Nucleus accumbens (tissue), 56 donors: ENCODE measurements around the gene ANXA6.

Experiments used
- DNase-seq, 56 donors: peaks; one replicate each; lab custom pipeline; 2025; lab: John Stamatoyannopoulos, UW

The ANXA6 gene

DNA sequence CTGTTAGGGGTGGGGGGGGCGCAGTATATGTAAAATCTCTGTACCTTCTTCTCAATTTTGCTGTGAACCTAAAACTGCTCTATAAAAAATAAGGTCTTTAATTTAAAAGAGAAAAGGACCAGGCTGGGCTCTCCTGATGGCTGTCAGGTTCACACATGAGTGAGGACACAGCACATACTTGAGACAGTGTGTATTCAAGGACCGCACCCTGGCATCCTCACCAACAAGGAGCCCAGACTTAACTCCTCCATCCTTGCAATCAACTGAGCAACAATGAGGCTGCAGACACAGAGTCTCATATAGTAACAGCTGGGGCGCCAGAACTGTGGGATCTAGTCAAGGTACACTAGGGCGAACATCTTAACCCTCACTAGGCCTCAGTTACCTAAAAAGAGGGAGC lies 86.6 kb downstream of the ANXA6 start:
- no peak for DNase-seq

DNA sequence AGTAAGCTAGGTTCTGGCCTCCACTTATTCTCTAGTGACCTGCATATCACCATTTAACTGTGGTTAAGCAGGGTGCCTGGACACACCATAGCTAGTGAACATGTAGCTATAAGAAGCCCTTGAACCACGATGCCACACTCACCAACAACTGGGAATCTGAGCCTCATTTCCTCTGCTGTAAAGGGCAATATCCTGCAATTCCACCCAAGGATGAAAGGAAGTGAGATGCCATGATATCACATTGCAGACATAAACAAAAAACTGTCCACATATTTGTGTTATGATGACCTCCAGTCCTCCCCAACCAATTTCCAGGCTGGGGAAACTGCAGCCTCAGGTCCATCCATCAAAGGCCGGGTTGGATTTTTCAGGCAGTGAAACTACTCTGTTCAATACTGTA lies 87.1 kb downstream of the ANXA6 start:
- no peak for DNase-seq

DNA sequence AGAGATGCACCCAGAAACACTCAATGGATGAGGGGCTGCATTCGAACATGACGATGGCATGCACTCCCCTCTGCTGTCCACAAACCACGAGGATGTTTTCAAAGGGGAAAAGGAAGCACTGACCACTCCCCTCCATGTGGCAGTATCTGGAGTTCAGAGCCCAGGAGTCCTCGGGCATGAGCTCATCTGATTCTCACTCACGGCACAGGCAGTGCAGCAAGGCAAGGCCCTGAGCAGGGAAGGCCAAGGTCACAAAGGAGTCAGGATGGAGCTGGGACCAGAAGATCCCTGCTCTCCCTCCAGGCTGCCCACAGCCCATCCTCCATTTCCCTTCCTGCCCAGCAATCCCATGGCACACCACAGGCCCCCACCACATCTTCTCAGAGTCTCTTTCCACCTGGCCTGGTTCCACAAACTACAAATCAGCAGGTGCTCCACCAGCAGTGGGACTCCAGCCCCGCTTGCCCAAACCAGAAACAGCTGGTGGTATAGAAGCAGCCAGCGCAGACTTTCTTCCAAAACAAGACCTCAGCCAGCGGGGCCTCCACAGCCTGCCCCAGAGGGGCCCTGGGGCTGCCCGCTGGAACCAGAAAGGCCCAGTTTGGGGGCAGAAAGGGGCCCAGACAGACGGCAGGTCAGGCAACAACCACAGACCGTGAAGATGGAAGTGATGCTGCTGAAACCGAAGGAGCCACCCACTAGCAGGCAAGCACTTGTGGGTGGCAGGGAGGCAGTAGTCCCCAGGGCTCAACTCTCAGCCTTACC lies 89.0 kb downstream of the ANXA6 start:
- DNase-seq, result no peak

DNA sequence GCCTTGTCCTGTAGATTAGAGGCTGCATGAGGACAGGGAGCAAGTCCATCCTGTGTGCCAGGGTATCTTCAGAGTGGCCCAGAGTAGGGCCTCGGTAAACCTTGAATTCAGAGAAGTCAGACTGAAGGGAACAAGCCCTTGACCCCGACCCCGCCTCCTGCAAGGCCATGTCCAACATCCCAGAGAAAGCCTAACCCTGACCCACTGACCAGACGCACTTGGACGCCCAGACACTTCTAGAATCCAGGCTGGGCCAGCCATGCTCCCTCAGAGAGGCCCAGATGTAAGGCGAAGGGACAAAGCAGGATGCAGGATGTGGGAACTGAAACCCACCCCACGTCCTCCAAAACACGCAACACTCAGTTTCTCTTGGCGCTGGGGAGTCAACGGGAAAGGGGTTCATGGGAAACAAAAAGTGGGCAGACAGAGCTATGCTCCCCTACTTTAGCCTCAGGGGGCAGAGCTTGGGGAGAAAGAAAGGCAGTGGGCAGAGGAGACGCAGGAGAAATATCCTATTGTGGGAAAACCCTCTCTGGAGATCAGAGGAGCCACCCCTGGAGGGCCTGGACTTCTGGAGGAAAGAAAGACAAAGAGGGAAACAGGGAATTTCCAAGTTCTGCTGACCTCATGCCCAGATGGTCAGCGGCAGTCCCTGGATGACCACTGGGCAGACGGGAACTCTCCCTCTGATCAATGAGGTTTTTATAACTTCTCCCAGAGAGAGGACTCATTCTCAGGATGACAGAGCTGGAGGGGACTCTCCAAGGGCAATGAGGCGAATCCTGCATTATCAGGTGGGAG lies 89.7 kb downstream of the ANXA6 start:
- no peak for DNase-seq

DNA sequence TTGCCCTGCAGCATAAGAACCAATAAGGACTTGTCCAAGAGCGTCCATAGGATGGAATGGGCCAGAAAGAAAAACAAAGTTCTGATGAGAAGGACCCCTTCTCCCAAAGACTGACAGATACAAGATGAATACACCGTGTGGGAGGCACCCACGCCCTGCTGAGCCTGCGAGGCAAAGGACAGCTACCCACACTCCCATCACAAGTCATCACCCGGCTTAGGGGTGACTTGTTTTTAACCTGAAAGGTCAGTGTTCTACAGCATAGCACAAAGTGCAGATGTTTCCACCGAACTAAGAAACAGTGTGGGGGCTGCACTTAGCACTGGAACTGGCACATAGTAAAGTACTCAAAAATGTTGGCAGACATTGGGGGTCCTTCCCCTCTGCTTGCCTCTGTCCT lies 90.7 kb downstream of the ANXA6 start:
- DNase-seq, result no peak

DNA sequence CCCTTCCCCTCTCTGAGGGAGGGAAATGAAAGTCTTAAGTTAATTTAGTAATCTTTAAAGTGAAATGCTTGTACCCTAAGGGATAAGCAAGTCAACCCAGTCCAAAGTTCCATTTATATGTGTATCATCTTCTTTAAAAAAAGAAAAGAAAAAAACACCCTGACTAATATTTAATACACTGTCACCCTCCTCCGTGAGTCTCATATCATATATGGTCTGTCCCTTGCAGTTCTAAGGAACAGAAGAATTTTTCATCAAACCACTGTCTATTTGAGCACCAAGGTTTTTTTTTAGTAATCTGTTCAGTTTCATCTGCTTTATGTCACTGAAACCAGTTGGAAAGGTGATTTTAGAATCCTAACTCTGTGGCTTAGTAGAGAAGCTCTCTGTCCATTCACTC lies 92.0 kb downstream of the ANXA6 start:
- DNase-seq, result no peak

DNA sequence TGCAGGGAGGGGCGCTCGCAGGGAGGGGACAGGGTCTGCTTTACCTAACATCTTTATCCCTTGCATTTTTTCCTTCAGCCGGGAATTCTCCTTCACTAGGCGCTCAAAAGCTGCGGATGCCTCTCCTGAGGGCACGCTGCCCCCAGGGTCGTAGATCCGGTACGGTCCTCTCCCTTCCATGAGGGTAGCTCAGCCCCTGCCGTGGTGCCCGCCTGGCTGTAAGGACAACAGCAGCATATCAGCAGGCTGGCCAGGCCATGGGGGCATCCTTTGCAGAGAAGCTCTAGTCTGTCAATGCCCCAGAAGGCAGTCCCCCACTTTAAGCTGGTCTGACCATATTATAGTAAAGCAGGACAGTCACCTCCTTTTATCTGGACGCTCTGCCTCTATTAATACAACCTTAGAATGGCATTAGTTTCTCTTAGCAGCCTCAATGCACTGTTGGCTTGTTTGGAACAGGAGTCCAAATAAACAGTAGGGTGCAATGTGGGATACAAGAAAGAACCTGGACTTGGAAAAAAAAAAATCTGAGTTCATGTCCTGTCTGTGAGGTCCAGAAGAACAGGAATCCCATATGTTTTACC lies 92.6 kb downstream of the ANXA6 start:
- no peak for DNase-seq

DNA sequence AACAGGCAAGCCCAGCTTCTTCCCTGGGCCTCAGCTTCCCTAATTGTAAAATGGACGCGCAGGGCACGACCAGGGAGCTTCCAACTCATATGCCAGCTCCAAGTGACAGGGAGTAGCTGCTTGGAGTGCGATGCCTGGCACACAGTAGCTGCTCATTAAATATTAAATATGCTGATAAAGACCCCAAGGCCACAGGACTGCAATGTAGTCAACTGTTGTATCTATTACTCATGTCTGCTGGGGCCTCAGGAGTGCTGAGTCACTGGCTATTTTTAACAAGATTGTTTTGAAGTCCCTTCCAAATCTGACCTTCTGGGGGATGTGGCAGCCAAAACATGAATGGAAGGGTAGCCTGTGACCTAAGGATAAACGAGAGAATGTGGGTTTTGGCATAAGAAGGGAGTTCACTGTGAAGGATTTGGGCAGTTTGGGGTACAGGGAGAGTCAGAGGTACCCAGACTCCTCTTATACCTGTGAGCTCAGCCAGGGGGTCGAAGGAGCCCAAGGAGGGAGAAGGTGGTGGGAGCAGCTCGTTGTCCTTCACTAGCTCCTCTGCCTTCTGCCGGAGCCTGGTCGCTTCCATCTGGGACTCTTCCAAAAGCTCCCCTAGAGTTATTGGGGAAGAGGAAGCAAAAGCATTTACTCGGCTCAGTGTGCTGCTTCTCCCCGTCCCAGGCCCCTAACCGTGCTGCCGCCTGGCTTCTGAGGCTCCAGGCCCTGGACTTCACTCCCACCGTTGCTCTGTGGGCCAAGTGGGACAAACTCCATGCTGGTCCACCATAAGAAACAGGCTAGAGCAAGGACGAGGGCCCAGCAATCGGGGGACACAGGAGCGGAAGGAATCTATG lies 94.2 kb downstream of the ANXA6 start:
- no peak for DNase-seq

DNA sequence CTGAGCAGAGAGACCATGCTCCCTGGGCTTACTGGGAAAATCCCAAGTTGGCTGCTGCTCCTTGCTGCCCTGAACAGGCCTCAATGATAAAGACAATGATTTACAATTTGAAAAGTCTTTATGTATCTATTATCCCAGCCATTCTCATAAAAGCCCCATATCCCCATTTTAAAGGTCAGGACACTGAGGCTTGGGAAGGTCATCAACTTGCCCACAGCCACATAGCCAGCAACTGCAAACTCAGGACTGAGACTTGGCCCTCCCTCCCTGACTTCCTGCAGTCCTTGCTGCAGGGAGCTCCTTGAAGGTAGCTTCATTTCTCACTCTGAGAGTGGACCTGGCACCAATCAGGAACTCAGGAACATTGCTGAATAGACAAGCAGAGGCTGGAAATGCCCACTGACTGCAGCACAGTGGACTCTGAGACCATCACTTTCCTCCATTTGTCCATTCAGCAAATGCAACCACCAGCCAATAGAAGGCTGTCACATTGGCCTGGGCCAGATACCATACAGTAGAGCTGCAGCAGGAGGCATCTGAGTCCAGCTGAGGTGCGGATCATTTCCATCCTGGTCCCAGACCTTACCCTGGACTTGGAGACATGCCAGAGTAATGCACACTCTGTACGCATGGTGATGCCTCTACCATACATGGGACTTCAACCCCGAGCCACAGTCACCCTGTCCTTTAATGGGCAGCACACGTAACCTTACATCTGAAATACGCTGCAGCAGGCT lies 95.0 kb downstream of the ANXA6 start:
- no peak for DNase-seq

DNA sequence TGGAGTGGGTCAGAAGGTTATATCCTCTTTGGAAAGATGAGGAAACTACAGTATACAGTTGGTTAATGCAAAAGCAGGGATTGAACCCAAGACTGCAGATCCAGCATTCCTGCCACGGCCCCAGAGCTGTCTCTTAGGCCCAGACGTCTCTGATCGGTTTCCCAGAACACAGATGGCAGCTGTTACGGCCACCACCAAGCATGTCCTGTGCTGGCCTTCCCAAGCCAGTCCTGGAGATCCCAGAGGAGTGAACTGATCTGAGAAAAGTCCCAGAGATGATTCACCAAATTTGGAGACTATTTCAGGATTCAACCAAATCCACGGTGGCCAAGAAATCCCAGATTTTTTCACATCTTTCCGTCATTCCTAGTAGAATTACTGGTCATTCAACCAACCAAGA lies 96.8 kb downstream of the ANXA6 start:
- no peak for DNase-seq

DNA sequence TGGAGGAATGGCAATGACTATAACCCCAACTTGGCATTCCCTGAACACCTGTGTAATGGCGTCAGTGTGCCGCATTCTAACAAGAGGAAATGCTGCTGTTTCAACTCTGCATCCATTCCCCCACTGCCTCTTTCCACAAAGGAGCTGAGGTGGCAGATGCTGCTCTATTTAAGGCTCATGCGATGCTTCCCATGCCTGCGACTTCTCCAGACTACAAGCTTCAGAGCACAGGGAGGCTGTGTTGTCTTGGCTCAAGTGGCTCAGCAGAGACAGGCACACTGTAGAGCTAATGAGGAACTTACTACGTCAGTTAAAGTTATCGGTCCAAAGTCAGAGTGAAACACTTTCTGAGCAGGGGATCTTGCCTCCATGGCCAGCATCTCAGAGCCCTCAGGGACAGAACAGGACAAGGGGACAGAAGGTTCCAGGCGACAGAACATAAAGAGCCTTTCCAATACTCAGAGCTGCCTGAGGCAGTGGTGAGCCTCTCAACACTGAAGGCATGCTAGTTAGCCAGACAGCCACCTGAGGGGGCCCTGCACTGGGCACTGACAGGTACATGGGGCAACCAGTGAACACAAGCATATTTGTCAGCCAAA lies 98.6 kb downstream of the ANXA6 start:
- DNase-seq, result no peak

DNA sequence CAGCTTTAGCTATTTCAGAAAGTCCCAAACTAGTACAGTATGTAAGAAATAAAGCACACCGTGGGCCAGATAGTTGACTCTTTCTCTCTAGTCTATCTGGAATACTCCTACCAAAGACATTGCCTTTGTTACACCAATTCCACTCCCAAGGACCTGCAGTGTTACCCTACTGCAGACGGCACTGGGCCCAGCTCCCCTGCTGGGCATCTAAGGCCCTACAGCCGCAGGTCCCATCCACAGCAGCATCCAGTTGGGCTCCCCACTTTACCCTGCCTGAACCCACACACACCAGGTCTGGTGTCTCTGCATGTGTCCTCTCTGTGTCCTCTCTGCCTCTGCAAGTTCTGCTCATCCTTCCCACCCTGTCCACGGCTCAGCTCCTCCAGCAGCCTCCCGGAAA lies 99.3 kb downstream of the ANXA6 start:
- no peak for DNase-seq

DNA sequence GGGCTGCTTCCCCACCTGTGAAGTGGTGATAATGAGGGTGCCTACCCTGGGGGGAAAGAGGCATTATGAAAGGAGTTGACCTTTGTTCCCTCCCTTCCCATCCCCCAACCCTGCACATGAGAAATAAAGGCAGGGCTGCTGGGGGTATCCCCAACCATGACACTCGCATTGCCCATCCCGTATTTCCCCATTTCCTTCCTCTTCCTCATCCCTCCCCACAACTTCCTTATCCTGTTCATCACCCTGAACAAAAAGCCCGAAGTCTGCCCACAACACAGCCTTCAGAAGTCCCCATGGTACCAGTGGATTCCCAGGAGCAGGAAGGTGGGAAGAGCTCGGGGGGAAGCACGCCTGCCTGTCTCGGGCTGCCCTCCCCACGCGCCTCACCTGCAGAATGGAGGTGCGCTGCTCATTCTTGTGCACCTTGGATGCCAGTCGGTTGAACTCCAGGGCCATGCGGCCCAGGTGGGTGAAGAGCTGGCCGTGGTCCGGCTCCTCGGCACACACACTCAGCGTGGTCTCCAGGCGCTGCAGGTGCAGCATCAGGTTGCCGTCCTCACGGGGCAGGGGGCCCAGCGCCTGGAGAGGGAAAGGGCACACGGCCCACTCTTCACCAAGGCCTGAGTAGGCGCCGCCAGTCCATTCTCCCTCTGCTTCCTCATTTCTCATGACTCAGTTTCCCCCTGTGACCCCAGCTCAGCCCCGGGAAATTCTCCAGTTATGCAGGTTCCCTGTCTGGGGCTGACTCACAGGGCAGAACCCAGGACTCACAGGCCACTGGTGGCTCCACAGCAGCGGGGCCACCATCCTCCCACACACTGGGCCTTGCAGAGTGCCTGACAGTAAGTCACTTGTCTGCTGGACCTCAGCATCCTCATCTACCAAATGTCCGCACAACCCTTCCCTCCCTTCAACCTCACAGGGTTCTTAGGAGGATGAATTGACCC lies 100.9 kb downstream of the ANXA6 start:
- DNase-seq, result no peak

DNA sequence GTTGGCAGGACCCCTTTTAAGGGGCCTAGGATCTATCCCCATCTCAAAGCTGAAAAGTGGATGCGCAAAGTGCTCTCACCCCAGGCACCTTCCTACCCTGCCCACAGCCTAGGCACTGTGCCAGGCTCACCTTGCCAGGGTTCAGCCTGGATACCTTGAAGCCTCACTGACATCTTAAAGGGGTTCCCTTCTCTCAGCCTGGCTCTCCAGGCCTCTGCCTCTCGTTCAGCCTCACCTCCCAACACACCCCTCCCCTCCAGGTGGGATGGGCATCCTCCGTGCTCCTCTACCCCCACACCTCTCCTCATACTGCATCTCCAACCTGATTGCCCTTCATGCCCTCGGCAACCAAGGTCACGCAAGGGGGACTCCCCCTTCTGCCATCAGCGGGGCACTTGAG lies 102.2 kb downstream of the ANXA6 start:
- DNase-seq, result no peak

DNA sequence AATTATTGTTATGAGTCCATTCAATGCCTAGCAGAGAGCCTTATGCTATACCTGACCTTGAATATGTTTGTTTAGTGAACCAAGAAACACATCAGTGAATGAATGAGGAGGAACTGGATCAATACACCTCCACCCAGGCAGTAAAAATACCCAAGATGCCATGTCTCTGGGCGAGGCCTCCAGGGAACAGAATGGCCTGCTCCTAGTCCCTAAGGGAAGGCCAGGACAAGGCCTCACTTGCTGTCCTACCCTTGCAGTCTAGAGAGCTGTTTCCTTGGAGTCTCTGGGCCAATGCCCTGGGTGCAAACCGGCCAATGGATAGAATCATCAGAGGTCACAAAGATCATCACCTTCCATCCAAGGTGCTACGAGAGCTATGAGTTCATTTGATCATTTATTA lies 102.9 kb downstream of the ANXA6 start:
- no peak for DNase-seq

DNA sequence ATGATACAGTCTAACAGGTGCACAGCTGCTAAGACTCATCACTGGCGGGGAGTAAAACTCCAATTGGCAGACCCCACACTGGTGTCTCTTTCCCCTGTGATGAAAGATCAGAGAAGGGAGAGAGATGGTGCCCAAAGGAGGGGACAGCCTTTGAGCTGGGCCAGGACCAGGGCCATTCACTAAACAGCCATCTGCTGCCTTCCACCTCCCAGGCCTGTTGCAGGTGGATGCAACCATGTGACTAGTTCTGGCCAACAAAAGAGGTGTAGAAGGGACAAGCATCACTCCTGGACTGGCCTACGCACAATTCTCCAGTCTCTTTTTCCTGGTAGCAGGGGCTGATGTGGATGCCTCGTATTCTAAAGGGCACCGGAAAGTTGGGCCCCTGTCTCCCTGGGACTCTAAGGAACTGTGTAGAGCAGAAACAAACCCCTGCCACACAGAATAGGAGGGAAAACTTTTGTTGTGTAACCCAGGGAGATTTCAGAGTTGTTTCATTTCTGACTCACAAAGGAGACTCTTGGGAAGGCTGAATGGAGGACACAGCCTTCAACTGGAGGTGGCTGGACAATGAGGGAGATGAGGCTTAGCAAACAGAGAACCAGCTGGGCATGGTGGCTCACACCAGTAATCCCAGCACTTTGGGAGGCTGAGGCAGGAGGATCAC lies 103.7 kb downstream of the ANXA6 start:
- no peak for DNase-seq

DNA sequence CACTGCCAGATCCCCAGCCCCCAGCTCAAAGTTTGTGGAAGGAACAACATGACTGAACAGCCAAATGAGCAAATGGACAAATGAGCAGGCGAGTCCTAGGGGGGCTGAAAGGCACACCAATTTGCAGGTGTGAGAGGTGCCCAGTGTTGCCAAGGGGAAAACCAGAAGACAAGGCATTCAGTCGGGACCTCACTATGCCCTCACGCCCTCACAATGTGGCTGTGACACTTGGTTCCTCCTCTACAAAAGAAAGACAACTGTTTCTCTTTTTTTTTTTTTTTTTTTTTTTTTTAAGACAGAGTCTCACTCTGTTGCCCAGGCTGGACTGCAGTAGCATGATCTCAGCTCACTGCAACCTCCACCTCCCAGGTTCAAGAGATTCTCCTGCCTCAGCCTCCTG lies 104.7 kb downstream of the ANXA6 start:
- no peak for DNase-seq
